ENCODE measurements around the gene GALNT9. TPM values are rescaled to one million over a fixed set of nuclear protein-coding genes. Genes with fewer than 3 reads are reported as not detected.
"Not testable (repeated sequence)": the region's sequence is repeated elsewhere in the genome, so short reads cannot be mapped to it uniquely, and the experiment has no call there.

GALNT9 gene
- total RNA-seq, 2 experiments from 2014 or later = 0.30 TPM; not detected in 1

GRCh38 chr12:132152953-132153352, 176.4 kb downstream of the GALNT9 start:
- Mint-ChIP-seq H3K4me3 (no peak overlapping the region), H3K36me3 (ENCODE audit: low read depth) (peaks cover 2% of the 10 kb centered on the region), H3K27ac (no peak overlapping the region), H3K4me1 (no peaks in the 10 kb centered on the region), H3K27me3 (no peaks in the 10 kb centered on the region), H3K9me3 (ENCODE audit: low read depth) (no peaks in the 10 kb centered on the region)
- POLR2A ChIA-PET = no interaction called here
- ATAC-seq = no peak
- DNase-seq = peak; percentile 4
- intact Hi-C loops (cut with DNase I, micrococcal nuclease) = loop anchor here (5.0 kb wide), 2 partner anchors 174 to 259 kb away; partner anchors contain the start of gene GALNT9 (in 1 of the 2)
- CTCF ChIA-PET = interaction anchor here (1.4 to 1.5 kb wide), 5 partner anchors 26 to 175 kb away, joined by 3 to 9 read pairs (median 4); no protein-coding TSS in a partner anchor

DNA sequence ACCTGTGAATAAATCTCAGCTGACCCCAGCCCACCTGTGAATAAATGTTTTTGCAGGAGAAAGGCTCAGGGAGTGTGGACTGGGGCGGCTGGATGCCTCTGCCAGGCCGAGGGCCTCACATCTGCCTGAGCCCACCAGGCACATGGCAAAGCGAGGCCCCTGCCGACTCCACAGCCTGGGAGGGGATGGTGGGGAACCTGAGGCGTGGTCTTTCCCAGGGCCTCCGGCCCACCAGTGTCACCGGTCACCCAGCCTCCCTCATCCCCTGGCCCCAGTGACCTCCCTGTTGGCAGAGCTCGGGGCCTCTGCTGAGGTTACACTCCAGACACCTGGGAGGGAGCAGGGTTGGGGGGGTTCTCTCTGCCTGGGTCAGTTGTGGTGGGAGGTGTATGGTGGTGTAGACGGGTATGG, 177.0 kb downstream of the GALNT9 start:
- Mint-ChIP-seq H3K9me3 (ENCODE audit: low read depth) (no peaks in the 10 kb centered on the region), H3K4me3 (no peak overlapping the region), H3K36me3 (ENCODE audit: low read depth) (peaks cover 2% of the 10 kb centered on the region), H3K27ac (no peak overlapping the region), H3K27me3 (no peaks in the 10 kb centered on the region), H3K4me1 (no peaks in the 10 kb centered on the region)
- DNase-seq (peak; percentile 4), ATAC-seq (no peak)
- ChIA-PET POLR2A (no interaction called here), CTCF (interaction anchor here (1.5 kb wide), 1 partner anchor 67 kb away, joined by 3 read pairs; no protein-coding TSS in a partner anchor)
- intact Hi-C loops (cut with DNase I, micrococcal nuclease) = loop anchor here (5.0 kb wide), 2 partner anchors 175 to 260 kb away; partner anchors contain the start of gene GALNT9 (in 1 of the 2)

GRCh38 chr12:132151766-132152410, 177.5 kb downstream of the GALNT9 start:
- Mint-ChIP-seq H3K27ac (no peak overlapping the region), H3K27me3 (no peaks in the 10 kb centered on the region), H3K36me3 (ENCODE audit: low read depth) (peaks cover 2% of the 10 kb centered on the region), H3K9me3 (ENCODE audit: low read depth) (no peaks in the 10 kb centered on the region), H3K4me3 (no peak overlapping the region), H3K4me1 (no peaks in the 10 kb centered on the region)
- ATAC-seq (no peak), DNase-seq (peak; percentile 3)
- intact Hi-C loops (cut with DNase I, micrococcal nuclease) = loop anchor here (5.0 kb wide), 2 partner anchors 175 to 260 kb away; partner anchors contain the start of gene GALNT9 (in 1 of the 2)
- ChIA-PET POLR2A (no interaction called here), CTCF (interaction anchor here (1.5 kb wide), 1 partner anchor 67 kb away, joined by 3 read pairs; no protein-coding TSS in a partner anchor)

DNA sequence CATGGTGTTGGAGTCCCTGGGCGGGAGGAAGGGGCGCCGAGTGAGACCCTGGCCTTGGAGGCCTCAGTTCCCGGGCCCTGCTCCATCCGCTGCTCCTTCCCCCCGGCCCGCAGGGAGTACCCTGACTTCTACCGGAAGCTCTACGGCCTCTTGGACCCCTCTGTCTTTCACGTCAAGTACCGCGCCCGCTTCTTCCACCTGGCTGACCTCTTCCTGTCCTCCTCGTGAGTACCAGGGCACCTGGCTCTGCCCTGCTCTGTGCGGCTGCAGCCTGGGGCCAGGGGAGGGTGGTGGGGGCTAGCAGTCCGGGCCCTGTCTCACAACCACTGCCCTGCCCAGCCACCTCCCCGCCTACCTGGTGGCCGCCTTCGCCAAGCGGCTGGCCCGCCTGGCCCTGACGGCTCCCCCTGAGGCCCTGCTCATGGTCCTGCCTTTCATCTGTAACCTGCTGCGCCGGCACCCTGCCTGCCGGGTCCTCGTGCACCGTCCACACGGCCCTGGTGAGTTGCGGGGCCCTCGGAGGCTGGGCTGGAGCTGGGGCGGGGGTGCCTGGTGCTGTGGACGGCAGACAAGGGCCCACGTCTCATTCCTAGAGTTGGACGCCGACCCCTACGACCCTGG, 178.1 kb downstream of the GALNT9 start:
- no peaks in the 10 kb centered on the region for H3K9me3 Mint-ChIP-seq (ENCODE audit: low read depth)
- no peak for ATAC-seq
- intact Hi-C loops (cut with DNase I, micrococcal nuclease) = loop anchor here (5.0 kb wide), 2 partner anchors 176 to 261 kb away; partner anchors contain the start of gene GALNT9 (in 1 of the 2)
- no peak overlapping the region for H3K4me3 Mint-ChIP-seq
- peak; percentile 5 for DNase-seq
- peaks cover 2% of the 10 kb centered on the region for H3K4me1 Mint-ChIP-seq
- ChIA-PET CTCF (interaction anchor here (1.5 kb wide), 1 partner anchor 68 kb away, joined by 3 read pairs; no protein-coding TSS in a partner anchor), POLR2A (no interaction called here)
- H3K27me3 Mint-ChIP-seq = no peaks in the 10 kb centered on the region
- H3K27ac Mint-ChIP-seq = no peak overlapping the region
- H3K36me3 Mint-ChIP-seq (ENCODE audit: low read depth) = peaks cover 5% of the 10 kb centered on the region

GRCh38 chr12:132150780-132151144, 178.6 kb downstream of the GALNT9 start:
- ChIA-PET POLR2A (no interaction called here), CTCF (no interaction called here)
- DNase-seq (peak; percentile 3), ATAC-seq (no peak)
- no peaks in the 10 kb centered on the region for H3K9me3 Mint-ChIP-seq (ENCODE audit: low read depth)
- peaks cover 7% of the 10 kb centered on the region for H3K4me1 Mint-ChIP-seq
- H3K27me3 Mint-ChIP-seq = no peaks in the 10 kb centered on the region
- no peak overlapping the region for H3K27ac Mint-ChIP-seq
- no peak overlapping the region for H3K4me3 Mint-ChIP-seq
- H3K36me3 Mint-ChIP-seq (ENCODE audit: low read depth) = peaks cover 9% of the 10 kb centered on the region
- intact Hi-C loops (cut with DNase I, micrococcal nuclease) = loop anchor here (5.0 kb wide), 2 partner anchors 177 to 262 kb away; partner anchors contain the start of gene GALNT9 (in 1 of the 2)

DNA sequence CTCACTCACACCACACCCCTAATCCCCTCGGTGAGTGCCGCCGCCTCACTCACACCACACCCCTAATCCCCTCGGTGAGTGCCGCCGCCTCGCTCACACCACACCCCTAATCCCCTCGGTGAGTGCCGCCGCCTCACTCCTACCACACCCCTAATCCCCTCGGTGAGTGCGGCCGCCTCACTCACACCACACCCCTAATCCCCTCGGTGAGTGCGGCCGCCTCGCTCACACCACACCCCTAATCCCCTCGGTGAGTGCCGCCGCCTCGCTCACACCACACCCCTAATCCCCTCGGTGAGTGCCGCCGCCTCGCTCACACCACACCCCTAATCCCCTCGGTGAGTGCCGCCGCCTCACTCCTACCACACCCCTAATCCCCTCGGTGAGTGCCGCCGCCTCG, 179.9 kb downstream of the GALNT9 start:
- CTCF ChIA-PET; H3K9me3 Mint-ChIP-seq (ENCODE audit: low read depth); POLR2A ChIA-PET; H3K27ac Mint-ChIP-seq; H3K4me3 Mint-ChIP-seq; DNase-seq; H3K27me3 Mint-ChIP-seq; ATAC-seq: not testable (repeated sequence)
- intact Hi-C loops (cut with DNase I, micrococcal nuclease) = loop anchor here in 1 of 2 experiments (10.0 kb wide), 1 partner anchor 565 kb away; the partner anchor contains the start of gene PGAM5
- Mint-ChIP-seq H3K36me3 (ENCODE audit: low read depth) (peaks cover 13% of the 10 kb centered on the region), H3K4me1 (peaks cover 18% of the 10 kb centered on the region)

DNA sequence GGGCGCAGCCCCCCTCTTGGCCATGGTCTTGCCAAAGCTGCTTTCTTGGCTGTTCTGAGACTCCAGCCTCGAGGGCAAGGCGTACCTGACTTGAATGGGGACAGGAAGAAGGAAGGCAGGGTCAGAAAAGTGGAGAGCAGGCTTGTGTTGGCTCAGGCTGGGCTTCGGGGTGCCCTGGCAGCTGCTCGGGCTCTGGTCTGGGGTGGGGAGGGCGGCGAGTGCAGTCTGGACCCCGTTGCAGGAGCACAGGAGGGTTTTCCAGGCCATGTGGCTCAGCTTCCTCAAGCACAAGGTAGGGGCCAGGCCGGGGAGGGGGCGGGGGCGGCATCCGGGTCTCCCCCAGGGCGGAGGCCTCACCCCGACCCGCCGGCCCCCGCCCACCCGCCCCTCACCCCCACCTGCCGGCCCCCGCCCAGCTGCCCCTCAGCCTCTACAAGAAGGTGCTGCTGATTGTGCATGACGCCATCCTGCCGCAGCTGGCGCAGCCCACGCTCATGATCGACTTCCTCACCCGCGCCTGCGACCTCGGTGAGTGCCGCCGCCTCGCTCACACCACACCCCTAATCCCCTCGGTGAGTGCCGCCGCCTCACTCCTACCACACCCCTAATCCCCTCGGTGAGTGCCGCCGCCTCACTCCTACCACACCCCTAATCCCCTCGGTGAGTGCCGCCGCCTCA, 180.9 kb downstream of the GALNT9 start:
- Mint-ChIP-seq H3K4me3 (no peak overlapping the region), H3K9me3 (ENCODE audit: low read depth) (no peaks in the 10 kb centered on the region), H3K27ac (no peak overlapping the region), H3K36me3 (ENCODE audit: low read depth) (peaks cover 16% of the 10 kb centered on the region), H3K4me1 (peaks cover 20% of the 10 kb centered on the region), H3K27me3 (no peaks in the 10 kb centered on the region)
- CTCF ChIA-PET = no interaction called here
- ATAC-seq (no peak), DNase-seq (no peak)
- intact Hi-C loops (cut with DNase I, micrococcal nuclease) = loop anchor here in 1 of 2 experiments (10.0 kb wide), 1 partner anchor 566 kb away; the partner anchor contains the start of gene PGAM5
- POLR2A ChIA-PET = no interaction called here

DNA sequence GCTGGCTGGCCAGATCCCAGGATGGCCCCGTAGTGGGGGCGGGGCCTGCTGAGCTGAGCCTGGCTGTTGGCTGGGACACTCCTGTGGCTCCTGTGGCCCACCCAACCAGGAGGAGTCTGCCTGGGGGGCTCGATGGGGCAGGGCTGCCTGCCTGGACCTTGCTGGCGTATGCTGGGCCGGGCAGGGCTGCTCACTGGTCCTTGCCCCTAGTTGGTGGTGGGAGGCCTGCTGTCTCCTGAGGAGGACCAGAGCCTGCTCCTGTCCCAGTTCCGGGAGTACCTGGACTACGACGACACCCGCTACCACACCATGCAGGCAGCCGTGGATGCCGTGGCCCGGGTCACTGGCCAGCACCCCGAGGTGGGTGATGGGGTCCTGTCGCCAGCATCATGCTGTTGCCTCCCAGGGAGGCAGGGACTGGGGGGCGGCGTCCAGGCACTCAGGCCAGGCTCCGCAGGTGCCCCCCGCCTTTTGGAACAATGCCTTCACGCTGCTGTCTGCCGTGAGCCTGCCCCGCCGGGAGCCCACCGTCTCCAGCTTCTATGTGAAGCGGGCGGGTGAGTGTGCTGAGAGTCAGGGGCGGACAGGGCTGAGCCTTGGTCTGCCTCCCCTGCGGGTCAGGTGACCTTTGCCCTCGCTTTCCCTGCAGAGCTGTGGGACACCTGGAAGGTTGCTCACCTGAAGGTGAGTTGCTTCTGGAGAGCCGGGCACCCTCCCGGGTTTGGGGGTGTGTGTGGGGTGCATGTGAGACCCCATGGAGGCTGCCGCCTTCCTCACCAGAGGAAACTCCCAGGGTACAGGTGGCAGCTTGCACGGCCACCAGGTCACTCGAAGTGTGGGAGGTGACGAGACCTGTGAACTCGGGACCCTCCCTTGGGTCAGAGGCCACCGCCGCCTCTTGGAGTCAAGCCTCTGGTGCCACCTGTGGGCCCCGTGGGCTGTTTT, 181.7 kb downstream of the GALNT9 start:
- ATAC-seq (no peak), DNase-seq (no peak)
- H3K27me3 Mint-ChIP-seq = no peaks in the 10 kb centered on the region
- peaks cover 19% of the 10 kb centered on the region for H3K36me3 Mint-ChIP-seq (ENCODE audit: low read depth)
- ChIA-PET POLR2A (no interaction called here), CTCF (no interaction called here)
- peaks cover 26% of the 10 kb centered on the region for H3K4me1 Mint-ChIP-seq
- no peaks in the 10 kb centered on the region for H3K9me3 Mint-ChIP-seq (ENCODE audit: low read depth)
- intact Hi-C loops (cut with DNase I, micrococcal nuclease) = loop anchor here in 1 of 2 experiments (10.0 kb wide), 1 partner anchor 567 kb away; the partner anchor contains the start of gene PGAM5
- H3K4me3 Mint-ChIP-seq = no peak overlapping the region
- no peak overlapping the region for H3K27ac Mint-ChIP-seq

DNA sequence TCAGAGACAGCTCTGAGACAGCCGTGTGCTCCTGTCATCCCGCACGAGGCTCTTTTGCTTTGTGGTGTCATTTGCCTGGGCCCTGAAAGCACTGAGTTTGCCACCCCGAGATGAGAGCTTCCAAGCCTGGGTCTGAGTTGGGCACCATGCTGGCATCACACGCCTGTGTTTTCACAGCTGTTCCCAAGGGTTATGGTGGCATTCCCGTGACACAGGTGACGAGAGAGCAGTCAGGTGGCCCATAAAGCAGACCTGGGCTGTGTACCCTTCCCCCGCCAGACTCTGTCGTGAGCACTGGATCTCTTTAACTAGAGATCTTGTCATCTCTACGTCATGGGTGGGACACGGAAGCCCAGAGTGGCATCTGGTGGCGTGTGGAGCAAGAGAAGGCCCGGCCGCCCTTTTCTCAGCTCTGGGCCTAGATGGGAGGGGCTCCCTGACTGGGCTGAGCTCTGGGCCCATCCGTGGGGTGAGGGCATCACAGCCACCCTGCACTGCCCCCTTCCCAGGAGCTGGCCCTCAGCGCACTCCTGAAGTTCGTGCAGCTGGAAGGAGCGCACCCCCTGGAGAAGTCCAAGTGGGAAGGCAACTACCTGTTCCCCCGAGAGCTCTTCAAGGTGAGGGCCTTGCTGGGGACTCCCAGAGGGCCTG, 182.5 kb downstream of the GALNT9 start:
- no peaks in the 10 kb centered on the region for H3K27me3 Mint-ChIP-seq
- no peak overlapping the region for H3K4me3 Mint-ChIP-seq
- H3K9me3 Mint-ChIP-seq (ENCODE audit: low read depth) = no peaks in the 10 kb centered on the region
- peaks cover 23% of the 10 kb centered on the region for H3K36me3 Mint-ChIP-seq (ENCODE audit: low read depth)
- DNase-seq (no peak), ATAC-seq (no peak)
- ChIA-PET POLR2A (no interaction called here), CTCF (no interaction called here)
- peaks cover 32% of the 10 kb centered on the region for H3K4me1 Mint-ChIP-seq
- no peak overlapping the region for H3K27ac Mint-ChIP-seq
- intact Hi-C loops (cut with DNase I, micrococcal nuclease) = loop anchor here in 1 of 2 experiments (10.0 kb wide), 1 partner anchor 568 kb away; the partner anchor contains the start of gene PGAM5
